DND-41 (cell line): ENCODE results near the gene MANBA.

Source experiments
- EZH2 ChIP-seq: IDR thresholded peaks from 3 replicates; pipeline ENCODE4 v1.6.1; 2012; ENCODE audit warnings: borderline replicate concordance, low read depth, mild to moderate bottlenecking, moderate library complexity, low read length, inconsistent platforms; ENCODE audit not compliant: severe bottlenecking
- TF ChIP-seq, protein P1 (sequence below): IDR thresholded peaks from 2 replicates; pipeline ENCODE4 v1.5.1; 2012; ENCODE audit warnings: borderline replicate concordance, low read length, moderate library complexity, mild to moderate bottlenecking; ENCODE audit not compliant: poor library complexity, severe bottlenecking; ENCODE audit errors: extremely low read depth

DNA sequence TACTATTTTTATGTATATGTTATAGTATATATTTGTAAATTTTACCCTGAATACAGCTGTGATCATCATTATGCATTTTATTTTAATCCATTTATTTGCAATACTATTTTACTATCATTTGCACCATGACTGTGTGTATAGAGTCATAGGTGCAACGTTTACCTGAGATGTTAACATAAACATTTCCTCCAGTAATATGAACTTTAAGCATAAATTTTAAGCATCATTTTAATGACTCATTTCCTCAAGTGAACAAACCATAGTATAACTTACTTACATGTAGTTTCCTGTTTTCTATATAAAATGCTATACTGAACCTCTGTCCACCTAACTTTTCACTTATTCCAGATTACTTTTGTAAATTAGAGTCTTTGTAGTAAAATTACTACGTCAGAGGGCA lies 166.8 kb downstream of the MANBA start:
- TF ChIP-seq, protein P1, sequence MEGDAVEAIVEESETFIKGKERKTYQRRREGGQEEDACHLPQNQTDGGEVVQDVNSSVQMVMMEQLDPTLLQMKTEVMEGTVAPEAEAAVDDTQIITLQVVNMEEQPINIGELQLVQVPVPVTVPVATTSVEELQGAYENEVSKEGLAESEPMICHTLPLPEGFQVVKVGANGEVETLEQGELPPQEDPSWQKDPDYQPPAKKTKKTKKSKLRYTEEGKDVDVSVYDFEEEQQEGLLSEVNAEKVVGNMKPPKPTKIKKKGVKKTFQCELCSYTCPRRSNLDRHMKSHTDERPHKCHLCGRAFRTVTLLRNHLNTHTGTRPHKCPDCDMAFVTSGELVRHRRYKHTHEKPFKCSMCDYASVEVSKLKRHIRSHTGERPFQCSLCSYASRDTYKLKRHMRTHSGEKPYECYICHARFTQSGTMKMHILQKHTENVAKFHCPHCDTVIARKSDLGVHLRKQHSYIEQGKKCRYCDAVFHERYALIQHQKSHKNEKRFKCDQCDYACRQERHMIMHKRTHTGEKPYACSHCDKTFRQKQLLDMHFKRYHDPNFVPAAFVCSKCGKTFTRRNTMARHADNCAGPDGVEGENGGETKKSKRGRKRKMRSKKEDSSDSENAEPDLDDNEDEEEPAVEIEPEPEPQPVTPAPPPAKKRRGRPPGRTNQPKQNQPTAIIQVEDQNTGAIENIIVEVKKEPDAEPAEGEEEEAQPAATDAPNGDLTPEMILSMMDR, result no peak
- TF ChIP-seq EZH2, result no peak
